Measurements from ENCODE around the gene STAG1. TPM values are rescaled to one million over a fixed set of nuclear protein-coding genes. Genes with fewer than 3 reads are reported as not detected.

The STAG1 gene
- polyA plus RNA-seq, 3 donors = 7.2 to 10.0 (median 7.5) TPM

DNA sequence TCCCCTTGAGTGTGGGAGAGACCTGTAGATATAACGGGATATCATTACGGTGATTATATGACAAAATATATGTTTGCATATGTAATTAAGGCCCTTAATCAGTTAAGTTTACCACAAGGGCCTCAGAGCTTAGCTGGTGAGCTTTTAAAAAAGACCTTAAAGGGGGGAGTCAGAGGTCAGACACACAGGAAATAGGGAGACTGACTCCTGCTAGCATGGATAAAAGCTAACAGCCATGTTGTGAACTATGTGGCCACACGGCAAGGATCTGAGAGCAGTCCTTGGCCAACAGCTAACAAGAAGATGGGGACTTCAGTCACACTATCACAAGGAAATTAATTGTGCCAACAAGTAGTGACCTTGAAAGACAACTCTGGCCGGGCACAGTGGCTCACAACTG, 3.1 kb downstream of the STAG1 start:
- peaks cover 64% of the 10 kb centered on the region for H3K4me1 Mint-ChIP-seq
- H3K4me2 ChIP-seq (replicated peaks; ENCODE audit: extremely low read depth, low read length, poor library complexity, severe bottlenecking) = peak overlapping the region; percentile 82
- intact Hi-C loops (cut with micrococcal nuclease) = no loop called here
- H3K4me3 ChIP-seq (replicated peaks in 1 of 3; ENCODE audit: low read depth in 2 of 3, low read length in 3 of 3) = peak overlapping the region in 1 of 3 experiments; percentile 97
- no peak overlapping the region for H3K9ac ChIP-seq (ENCODE audit: insufficient read depth, low read length, poor library complexity, severe bottlenecking)
- no peaks in the 10 kb centered on the region for H3K27me3 Mint-ChIP-seq (ENCODE audit: low read depth in 3 of 3)
- H3K36me3 Mint-ChIP-seq = peaks cover 2% of the 10 kb centered on the region in 2 donors
- H2AFZ ChIP-seq (ENCODE audit: insufficient read depth, low read depth, low read length, poor library complexity, severe bottlenecking) = no peak overlapping the region
- no peaks in the 10 kb centered on the region for H3K9me3 Mint-ChIP-seq
- no peak for DNase-seq
- H4K20me1 ChIP-seq (ENCODE audit: insufficient read depth, low read length) = peaks cover 4% of the 10 kb centered on the region
- no peaks in the 10 kb centered on the region for H3K27me3 ChIP-seq (ENCODE audit: control insufficient read depth in 2 of 2, insufficient read depth in 2 of 2, low read length in 2 of 2)
- peak overlapping the region in 4 of 7 donors; percentile 60 to 96 (median 85) for H3K27ac Mint-ChIP-seq
- H3K4me1 ChIP-seq (ENCODE audit: control insufficient read depth in 1 of 2, insufficient read depth in 2 of 2, low read length in 2 of 2) = peaks cover 41 to 51% of the 10 kb centered on the region in 2 donors
- no peak overlapping the region for H3K4me3 Mint-ChIP-seq
- H3K9me3 ChIP-seq (replicated peaks in 1 of 2; ENCODE audit: control insufficient read depth in 1 of 2, insufficient read depth in 1 of 2, low read length in 2 of 2) = no peaks in the 10 kb centered on the region
- WGBS (ENCODE audit: insufficient coverage) = 80% methylated on average over 2 of the region's 4 CpGs
- peaks cover 80% of the 10 kb centered on the region for H3K79me2 ChIP-seq (ENCODE audit: insufficient read depth, low read length)
- H3K36me3 ChIP-seq (replicated peaks in 1 of 2; ENCODE audit: control insufficient read depth in 1 of 2, insufficient read depth in 2 of 2, low read length in 2 of 2) = no peaks in the 10 kb centered on the region
- TF ChIP-seq, protein P1, sequence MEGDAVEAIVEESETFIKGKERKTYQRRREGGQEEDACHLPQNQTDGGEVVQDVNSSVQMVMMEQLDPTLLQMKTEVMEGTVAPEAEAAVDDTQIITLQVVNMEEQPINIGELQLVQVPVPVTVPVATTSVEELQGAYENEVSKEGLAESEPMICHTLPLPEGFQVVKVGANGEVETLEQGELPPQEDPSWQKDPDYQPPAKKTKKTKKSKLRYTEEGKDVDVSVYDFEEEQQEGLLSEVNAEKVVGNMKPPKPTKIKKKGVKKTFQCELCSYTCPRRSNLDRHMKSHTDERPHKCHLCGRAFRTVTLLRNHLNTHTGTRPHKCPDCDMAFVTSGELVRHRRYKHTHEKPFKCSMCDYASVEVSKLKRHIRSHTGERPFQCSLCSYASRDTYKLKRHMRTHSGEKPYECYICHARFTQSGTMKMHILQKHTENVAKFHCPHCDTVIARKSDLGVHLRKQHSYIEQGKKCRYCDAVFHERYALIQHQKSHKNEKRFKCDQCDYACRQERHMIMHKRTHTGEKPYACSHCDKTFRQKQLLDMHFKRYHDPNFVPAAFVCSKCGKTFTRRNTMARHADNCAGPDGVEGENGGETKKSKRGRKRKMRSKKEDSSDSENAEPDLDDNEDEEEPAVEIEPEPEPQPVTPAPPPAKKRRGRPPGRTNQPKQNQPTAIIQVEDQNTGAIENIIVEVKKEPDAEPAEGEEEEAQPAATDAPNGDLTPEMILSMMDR (IDR thresholded peaks at IDR 0.05) = no peak
- H3K27ac ChIP-seq (ENCODE audit: low read depth in 1 of 2, low read length in 2 of 2) = peak overlapping the region in 1 of 2 donors; percentile 97

DNA sequence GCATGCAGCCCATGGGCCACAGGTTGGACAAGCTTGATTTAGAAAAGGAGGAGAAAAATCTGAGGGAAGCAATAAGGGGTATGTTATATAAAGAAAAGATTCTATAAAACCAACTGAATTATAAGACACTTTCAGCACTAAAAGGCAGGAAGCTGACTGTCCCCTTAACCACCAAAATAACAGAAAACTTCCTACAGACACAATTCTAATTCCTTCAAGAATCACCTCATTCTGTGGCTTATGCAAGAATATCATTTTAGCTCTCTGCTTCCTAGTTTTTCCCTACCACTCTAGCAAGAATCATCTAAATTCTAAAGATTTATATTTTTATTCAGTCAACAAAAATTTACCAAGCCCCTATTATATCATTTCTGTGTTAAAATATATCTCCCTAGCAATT, 6.3 kb downstream of the STAG1 start:
- no peaks in the 10 kb centered on the region for H3K27me3 ChIP-seq (ENCODE audit: control insufficient read depth in 2 of 2, insufficient read depth in 2 of 2, low read length in 2 of 2)
- no peak overlapping the region for H3K4me3 ChIP-seq (replicated peaks in 1 of 3; ENCODE audit: low read depth in 2 of 3, low read length in 3 of 3)
- H3K4me1 ChIP-seq (ENCODE audit: control insufficient read depth in 1 of 2, insufficient read depth in 2 of 2, low read length in 2 of 2) = peaks cover 29 to 33% of the 10 kb centered on the region in 2 donors
- peaks cover 100% of the 10 kb centered on the region for H3K79me2 ChIP-seq (ENCODE audit: insufficient read depth, low read length)
- Mint-ChIP-seq H3K36me3 (peaks cover 2 to 7% of the 10 kb centered on the region in 2 donors), H3K9me3 (peaks cover 0 to 4% (median 0%) of the 10 kb centered on the region in 7 donors), H3K4me3 (no peak overlapping the region), H3K4me1 (peaks cover 67% of the 10 kb centered on the region), H3K27ac (peak overlapping the region in 2 of 7 donors; percentile 60 to 85), H3K27me3 (ENCODE audit: low read depth in 3 of 3) (no peaks in the 10 kb centered on the region)
- H3K9ac ChIP-seq (ENCODE audit: insufficient read depth, low read length, poor library complexity, severe bottlenecking) = no peak overlapping the region
- H3K9me3 ChIP-seq (replicated peaks in 1 of 2; ENCODE audit: control insufficient read depth in 1 of 2, insufficient read depth in 1 of 2, low read length in 2 of 2) = no peaks in the 10 kb centered on the region
- intact Hi-C loops (cut with micrococcal nuclease) = no loop called here
- H2AFZ ChIP-seq (ENCODE audit: insufficient read depth, low read depth, low read length, poor library complexity, severe bottlenecking) = no peak overlapping the region
- H3K27ac ChIP-seq (ENCODE audit: low read depth in 1 of 2, low read length in 2 of 2) = no peak overlapping the region
- no peak for DNase-seq
- no peak overlapping the region for H3K4me2 ChIP-seq (replicated peaks; ENCODE audit: extremely low read depth, low read length, poor library complexity, severe bottlenecking)
- TF ChIP-seq, protein P1 (IDR thresholded peaks at IDR 0.05) = no peak
- H4K20me1 ChIP-seq (ENCODE audit: insufficient read depth, low read length) = peaks cover 8% of the 10 kb centered on the region
- no peaks in the 10 kb centered on the region for H3K36me3 ChIP-seq (replicated peaks in 1 of 2; ENCODE audit: control insufficient read depth in 1 of 2, insufficient read depth in 2 of 2, low read length in 2 of 2)

Measured in CD14-positive monocyte (primary cell).